Retinal pigment epithelial cell (primary cell): ENCODE data around the gene ROBO1.

Experiments
- DNase-seq: peaks from one replicate; pipeline ENCODE4 v3.0.0-alpha.2; 2010; ENCODE audit warnings: low read depth
- H3K4me3 ChIP-seq: 2 replicates; pipeline ENCODE4 v1.5.1; 2011; ENCODE audit warnings: mild to moderate bottlenecking, low read length, control low read depth, moderate library complexity
- TF ChIP-seq, protein P1 (sequence below): conservative IDR thresholded peaks from 2 replicates; pipeline ENCODE4 v1.5.1; 2011; ENCODE audit warnings: low read depth, low read length, control low read depth, inconsistent platforms

ROBO1 gene

DNA sequence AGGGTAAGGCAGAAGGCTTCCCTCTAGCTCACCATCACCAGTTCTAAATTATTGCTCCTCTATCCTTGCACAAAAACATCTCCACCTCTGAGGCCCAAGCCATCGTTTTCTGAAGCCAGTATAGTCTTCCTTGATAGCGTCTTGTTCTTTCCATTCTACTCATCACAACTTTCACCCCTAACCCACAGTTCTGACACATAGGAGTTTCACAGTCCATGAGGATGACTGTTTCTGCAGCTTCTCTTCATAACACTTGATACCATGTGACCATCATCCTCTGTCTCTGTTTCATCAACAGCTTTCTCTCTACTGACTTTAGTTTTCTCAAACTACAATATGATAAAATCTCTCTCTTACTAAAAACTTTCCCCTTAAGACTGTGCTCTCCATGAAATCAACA is 1166.5 kb downstream of the ROBO1 start:
- no peak for DNase-seq
- TF ChIP-seq, protein P1, sequence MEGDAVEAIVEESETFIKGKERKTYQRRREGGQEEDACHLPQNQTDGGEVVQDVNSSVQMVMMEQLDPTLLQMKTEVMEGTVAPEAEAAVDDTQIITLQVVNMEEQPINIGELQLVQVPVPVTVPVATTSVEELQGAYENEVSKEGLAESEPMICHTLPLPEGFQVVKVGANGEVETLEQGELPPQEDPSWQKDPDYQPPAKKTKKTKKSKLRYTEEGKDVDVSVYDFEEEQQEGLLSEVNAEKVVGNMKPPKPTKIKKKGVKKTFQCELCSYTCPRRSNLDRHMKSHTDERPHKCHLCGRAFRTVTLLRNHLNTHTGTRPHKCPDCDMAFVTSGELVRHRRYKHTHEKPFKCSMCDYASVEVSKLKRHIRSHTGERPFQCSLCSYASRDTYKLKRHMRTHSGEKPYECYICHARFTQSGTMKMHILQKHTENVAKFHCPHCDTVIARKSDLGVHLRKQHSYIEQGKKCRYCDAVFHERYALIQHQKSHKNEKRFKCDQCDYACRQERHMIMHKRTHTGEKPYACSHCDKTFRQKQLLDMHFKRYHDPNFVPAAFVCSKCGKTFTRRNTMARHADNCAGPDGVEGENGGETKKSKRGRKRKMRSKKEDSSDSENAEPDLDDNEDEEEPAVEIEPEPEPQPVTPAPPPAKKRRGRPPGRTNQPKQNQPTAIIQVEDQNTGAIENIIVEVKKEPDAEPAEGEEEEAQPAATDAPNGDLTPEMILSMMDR: no peak
- no peak overlapping the region for H3K4me3 ChIP-seq

DNA sequence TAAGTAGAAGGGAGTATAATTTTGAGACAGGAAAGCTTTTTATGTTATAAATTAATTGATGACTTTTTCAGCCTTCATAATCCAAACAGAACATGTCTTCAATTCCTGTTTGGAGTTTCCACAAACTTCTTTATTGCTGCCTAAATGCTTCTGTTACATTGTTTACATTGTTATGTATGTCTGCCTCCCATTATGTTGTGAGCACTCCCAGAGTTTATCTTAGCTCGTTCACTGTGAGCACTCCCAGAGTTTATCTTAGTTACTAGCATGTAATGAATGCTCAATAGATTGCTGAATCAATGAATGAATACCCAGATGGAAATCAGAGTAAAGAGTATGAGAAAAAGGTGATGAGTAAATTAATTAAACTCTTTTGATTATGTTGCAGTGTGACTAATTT is 1178.0 kb downstream of the ROBO1 start:
- no peak for DNase-seq
- TF ChIP-seq, protein P1: no peak
- no peak overlapping the region for H3K4me3 ChIP-seq

DNA sequence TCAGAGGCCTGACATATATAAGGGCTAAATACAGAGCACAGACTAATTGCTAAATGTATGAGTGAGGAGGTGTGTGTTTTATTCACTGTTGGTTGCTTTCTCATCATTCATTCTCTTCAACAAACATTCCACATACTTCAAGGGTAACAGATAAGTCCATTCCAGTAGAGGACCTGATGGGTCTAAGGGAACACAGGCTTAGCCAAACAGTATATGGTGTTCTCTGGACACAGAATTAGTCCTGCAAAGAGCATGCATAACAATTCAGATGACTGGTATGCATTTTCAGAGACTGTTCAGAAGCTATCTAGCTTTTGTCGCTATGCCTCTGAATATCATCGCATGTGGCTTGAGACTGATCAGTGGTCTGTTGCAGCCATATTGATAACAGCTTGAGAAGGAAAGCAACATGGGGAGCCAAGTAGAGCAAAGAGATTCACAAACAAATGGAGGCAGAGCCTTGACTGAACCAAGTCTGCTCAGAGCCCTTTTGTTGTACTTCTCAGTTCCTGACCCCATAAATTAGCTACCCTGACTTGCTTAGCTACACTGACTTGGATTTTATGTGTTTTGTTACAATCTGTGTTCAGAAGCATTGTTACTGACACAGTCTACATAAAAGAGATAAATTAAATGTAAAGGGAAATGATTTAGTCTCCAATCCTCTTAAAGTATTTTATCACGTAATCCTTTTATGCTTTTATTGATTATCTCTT is 1178.7 kb downstream of the ROBO1 start:
- TF ChIP-seq, protein P1: no peak
- DNase-seq: no peak
- H3K4me3 ChIP-seq: no peak overlapping the region

DNA sequence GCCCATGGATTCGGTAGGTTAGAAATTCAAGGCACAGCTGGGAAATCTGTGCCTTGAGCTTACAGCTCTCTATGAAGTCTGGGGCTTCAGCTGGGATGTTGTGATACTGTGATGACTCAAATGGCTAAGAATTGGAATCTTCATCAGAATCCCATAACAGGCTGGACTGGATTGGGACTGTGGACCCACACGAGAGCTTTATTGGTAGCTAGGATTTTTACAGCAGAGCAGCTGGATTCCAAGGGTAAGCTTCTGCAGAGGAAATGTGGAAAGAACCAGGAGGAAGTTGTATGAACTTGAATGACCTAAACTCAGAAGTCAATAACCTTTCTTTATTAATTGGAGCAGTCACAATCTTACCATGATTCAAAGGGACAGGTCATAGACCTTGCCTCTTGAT is 1187.1 kb downstream of the ROBO1 start:
- H3K4me3 ChIP-seq: no peak overlapping the region

DNA sequence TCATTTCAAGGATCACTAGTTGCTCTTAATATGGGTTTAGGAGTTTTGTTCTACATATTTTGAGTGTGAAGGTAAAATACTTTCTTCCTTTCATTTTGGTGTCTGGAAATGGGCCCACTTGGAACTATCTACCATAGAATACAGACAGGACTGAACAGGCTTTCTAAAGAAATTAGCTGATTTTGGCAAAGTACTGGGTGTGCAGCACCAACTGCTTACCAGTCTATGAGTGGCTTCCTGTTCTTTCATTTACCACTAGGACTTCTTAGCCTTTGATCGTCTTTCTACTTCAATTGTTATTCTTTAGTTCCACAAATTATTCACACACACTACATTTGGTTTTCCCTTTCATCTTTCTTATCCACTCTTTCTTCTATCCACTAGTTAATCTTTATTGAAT is 1196.3 kb downstream of the ROBO1 start:
- H3K4me3 ChIP-seq: no peak overlapping the region
- TF ChIP-seq, protein P1: no peak
- DNase-seq: no peak

More for the DNA sequence above, 1187.1 kb downstream of the ROBO1 start:
- DNase-seq: no peak
- TF ChIP-seq, protein P1: no peak

DNA sequence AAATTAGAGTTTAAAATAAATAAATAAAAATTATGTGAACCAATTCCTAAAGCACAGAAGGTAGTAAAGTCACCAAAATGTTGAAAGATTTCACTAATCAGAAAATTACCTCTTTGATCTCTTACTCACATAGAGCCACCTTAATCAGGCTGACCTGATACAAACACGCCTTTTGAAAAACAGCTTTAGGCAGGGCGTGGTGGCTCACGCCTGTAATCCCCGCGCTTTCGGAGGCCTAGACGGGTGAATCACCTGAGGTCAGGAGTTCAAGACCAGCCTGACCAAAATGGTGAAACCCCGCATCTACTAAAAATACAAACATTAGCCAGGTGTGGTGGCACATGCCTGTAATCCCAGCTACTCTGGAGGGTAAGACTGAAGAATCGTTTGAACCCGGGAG is 1197.3 kb downstream of the ROBO1 start:
- no peak for DNase-seq
- TF ChIP-seq, protein P1: no peak
- H3K4me3 ChIP-seq: no peak overlapping the region

DNA sequence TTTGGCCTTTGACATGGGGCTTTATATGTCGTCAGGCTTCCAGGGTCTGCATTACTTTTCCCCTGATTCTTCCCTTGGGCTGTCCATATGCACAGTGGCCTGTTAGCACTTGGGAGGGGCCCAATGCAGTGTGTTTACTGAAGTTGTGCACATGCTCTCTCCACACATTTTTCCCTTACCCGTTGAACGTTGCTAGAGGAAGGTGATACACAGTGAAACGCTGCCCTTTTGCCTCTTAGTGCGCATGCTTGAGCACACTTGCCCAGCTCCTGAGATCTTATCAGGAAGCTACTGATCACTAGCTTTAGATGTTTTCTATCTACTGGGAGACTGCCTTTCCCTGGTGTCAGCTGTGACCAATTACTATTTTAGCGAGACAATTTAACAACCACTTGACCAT is 1198.0 kb downstream of the ROBO1 start:
- no peak for DNase-seq
- TF ChIP-seq, protein P1: no peak
- no peak overlapping the region for H3K4me3 ChIP-seq
